ENCODE data around the gene OLFM2. TPM values are rescaled to one million over a fixed set of nuclear protein-coding genes. Genes with fewer than 3 reads are reported as not detected.
A peak's percentile ranks its signal among the peaks of the same experiment; 100 is the strongest.

Gene OLFM2
- total and polyA plus RNA-seq, 9 of the 15 experiments (the other 6 are each of a cell fraction or from before 2014, with no cell fraction given): 0.10 to 0.33 (median 0.23) TPM; not detected in 4

DNA sequence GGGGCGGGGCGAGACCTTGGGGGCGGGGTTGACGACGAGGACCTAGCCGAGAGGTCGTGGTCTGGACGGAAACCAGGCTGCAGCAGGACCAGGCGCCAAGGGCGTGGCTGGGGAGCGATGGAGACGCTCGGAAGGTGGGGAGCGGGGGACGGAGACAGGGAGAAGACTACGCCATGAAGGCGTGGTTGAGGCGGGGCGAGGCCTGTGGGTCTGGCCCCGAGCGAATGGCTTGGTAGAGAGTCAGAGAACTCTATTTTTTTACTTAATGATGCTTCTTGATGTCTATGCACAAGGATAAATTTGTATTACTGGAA is 116.8 kb downstream of the OLFM2 start (continued):
- TF ChIP-seq ZBTB34 (CRISPR knock-in tag; IDR thresholded peaks at IDR 0.05) (no peak), ZNF583 (CRISPR knock-in tag; IDR thresholded peaks at IDR 0.05) (no peak), ZNF589 (CRISPR knock-in tag; IDR thresholded peaks at IDR 0.05; ENCODE audit: low read depth) (no peak), KLF13 (tag; IDR thresholded peaks at IDR 0.05; ENCODE audit: borderline replicate concordance, low read depth) (no peak), TBP (optimal IDR thresholded peaks at IDR 0.05; ENCODE audit: low read depth, low read length) (no peak), ETV6 (IDR thresholded peaks at IDR 0.05; ENCODE audit: borderline replicate concordance in 1 of 2, low read depth in 2 of 2, low read length in 1 of 2) (no peak), ETV6 (CRISPR knock-in tag; IDR thresholded peaks at IDR 0.05; ENCODE audit: borderline replicate concordance) (no peak), GATA2 (CRISPR knock-in tag; IDR thresholded peaks at IDR 0.05) (no peak), DPF2 (IDR thresholded peaks at IDR 0.05) (no peak), HDGF (IDR thresholded peaks at IDR 0.05) (no peak), FOS (IDR thresholded peaks at IDR 0.05; ENCODE audit: extremely low read depth, insufficient read length) (no peak), RCOR1 (IDR thresholded peaks at IDR 0.05; ENCODE audit: borderline replicate concordance in 1 of 2, low read depth in 2 of 2, low read length in 2 of 2) (peak; percentile 21 to 98; a peak in 2 of 4 replicates)
- TF ChIP-seq, protein P1, sequence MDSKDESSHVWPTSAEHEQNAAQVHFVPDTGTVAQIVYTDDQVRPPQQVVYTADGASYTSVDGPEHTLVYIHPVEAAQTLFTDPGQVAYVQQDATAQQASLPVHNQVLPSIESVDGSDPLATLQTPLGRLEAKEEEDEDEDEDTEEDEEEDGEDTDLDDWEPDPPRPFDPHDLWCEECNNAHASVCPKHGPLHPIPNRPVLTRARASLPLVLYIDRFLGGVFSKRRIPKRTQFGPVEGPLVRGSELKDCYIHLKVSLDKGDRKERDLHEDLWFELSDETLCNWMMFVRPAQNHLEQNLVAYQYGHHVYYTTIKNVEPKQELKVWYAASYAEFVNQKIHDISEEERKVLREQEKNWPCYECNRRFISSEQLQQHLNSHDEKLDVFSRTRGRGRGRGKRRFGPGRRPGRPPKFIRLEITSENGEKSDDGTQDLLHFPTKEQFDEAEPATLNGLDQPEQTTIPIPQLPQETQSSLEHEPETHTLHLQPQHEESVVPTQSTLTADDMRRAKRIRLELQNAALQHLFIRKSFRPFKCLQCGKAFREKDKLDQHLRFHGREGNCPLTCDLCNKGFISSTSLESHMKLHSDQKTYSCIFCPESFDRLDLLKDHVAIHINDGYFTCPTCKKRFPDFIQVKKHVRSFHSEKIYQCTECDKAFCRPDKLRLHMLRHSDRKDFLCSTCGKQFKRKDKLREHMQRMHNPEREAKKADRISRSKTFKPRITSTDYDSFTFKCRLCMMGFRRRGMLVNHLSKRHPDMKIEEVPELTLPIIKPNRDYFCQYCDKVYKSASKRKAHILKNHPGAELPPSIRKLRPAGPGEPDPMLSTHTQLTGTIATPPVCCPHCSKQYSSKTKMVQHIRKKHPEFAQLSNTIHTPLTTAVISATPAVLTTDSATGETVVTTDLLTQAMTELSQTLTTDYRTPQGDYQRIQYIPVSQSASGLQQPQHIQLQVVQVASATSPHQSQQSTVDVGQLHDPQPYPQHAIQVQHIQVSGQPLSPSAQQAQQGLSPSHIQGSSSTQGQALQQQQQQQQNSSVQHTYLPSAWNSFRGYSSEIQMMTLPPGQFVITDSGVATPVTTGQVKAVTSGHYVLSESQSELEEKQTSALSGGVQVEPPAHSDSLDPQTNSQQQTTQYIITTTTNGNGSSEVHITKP (IDR thresholded peaks at IDR 0.05; ENCODE audit: partially characterized antibody): no peak
- TF ChIP-seq, protein P2, sequence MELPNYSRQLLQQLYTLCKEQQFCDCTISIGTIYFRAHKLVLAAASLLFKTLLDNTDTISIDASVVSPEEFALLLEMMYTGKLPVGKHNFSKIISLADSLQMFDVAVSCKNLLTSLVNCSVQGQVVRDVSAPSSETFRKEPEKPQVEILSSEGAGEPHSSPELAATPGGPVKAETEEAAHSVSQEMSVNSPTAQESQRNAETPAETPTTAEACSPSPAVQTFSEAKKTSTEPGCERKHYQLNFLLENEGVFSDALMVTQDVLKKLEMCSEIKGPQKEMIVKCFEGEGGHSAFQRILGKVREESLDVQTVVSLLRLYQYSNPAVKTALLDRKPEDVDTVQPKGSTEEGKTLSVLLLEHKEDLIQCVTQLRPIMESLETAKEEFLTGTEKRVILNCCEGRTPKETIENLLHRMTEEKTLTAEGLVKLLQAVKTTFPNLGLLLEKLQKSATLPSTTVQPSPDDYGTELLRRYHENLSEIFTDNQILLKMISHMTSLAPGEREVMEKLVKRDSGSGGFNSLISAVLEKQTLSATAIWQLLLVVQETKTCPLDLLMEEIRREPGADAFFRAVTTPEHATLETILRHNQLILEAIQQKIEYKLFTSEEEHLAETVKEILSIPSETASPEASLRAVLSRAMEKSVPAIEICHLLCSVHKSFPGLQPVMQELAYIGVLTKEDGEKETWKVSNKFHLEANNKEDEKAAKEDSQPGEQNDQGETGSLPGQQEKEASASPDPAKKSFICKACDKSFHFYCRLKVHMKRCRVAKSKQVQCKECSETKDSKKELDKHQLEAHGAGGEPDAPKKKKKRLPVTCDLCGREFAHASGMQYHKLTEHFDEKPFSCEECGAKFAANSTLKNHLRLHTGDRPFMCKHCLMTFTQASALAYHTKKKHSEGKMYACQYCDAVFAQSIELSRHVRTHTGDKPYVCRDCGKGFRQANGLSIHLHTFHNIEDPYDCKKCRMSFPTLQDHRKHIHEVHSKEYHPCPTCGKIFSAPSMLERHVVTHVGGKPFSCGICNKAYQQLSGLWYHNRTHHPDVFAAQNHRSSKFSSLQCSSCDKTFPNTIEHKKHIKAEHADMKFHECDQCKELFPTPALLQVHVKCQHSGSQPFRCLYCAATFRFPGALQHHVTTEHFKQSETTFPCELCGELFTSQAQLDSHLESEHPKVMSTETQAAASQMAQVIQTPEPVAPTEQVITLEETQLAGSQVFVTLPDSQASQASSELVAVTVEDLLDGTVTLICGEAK (IDR thresholded peaks at IDR 0.05): no peak
- TF ChIP-seq, protein P2 (CRISPR knock-in tag; IDR thresholded peaks at IDR 0.05): no peak
